T-helper 2 cell treated with Interferon-gamma antibody and Interleukin-4, amounts not matched to agents 5 μg/mL and 100 μg/mL, for 36 hours (primary cell): ENCODE results near the gene EMC6.
"Not testable (repeated sequence)": the region's sequence is repeated elsewhere in the genome, so short reads cannot be mapped to it uniquely, and the experiment has no call there.

ENCODE experiments used
- DNase-seq: peaks from one replicate; pipeline ENCODE4 v3.0.0; 2021; ENCODE audit warnings: low spot score
- H3K27ac Mint-ChIP-seq: one replicate; pipeline ENCODE4 v1.8.0; 2021; ENCODE audit warnings: mild to moderate bottlenecking, mixed read lengths
- H3K27me3 Mint-ChIP-seq: one replicate; pipeline ENCODE4 v1.8.0; 2021; ENCODE audit warnings: low read depth, mixed read lengths
- H3K36me3 Mint-ChIP-seq: one replicate; pipeline ENCODE4 v1.8.0; 2021; ENCODE audit warnings: low read depth, mixed read lengths
- H3K4me1 Mint-ChIP-seq: one replicate; pipeline ENCODE4 v1.8.0; 2021; ENCODE audit warnings: low read depth, mixed read lengths
- H3K4me3 Mint-ChIP-seq: one replicate; pipeline ENCODE4 v1.8.0; 2022; ENCODE audit warnings: mild to moderate bottlenecking, moderate library complexity, mixed read lengths
- H3K9me3 Mint-ChIP-seq: one replicate; pipeline ENCODE4 v1.8.0; 2021; ENCODE audit warnings: mixed read lengths

The EMC6 gene

GRCh38 chr17:3695723-3696411 is 27.3 kb downstream of the EMC6 start, which contains the start of gene P2RX5:
Gene P2RX5 (minus strand): TSS chr17:3696155. CDS start chr17:3696005, 150 bp downstream.
- H3K4me1 Mint-ChIP-seq, result peaks cover 23% of the 10 kb centered on the region
- DNase-seq, result peak; percentile 49

GRCh38 chr17:3697103-3697476 is 28.5 kb downstream of the EMC6 start:
- Mint-ChIP-seq H3K4me1 (peaks cover 24% of the 10 kb centered on the region), H3K36me3 (peaks cover 22% of the 10 kb centered on the region), H3K27me3 (no peaks in the 10 kb centered on the region), H3K27ac (no peak overlapping the region), H3K9me3 (peaks cover 4% of the 10 kb centered on the region), H3K4me3 (no peak overlapping the region)
- DNase-seq, result no peak

More at GRCh38 chr17:3695723-3696411, 27.3 kb downstream of the EMC6 start, which contains the start of gene P2RX5:
- Mint-ChIP-seq H3K27me3 (no peaks in the 10 kb centered on the region), H3K9me3 (peaks cover 4% of the 10 kb centered on the region), H3K27ac (peak within 1 kb of the TSS; percentile 93), H3K4me3 (peak within 1 kb of the TSS; percentile 93), H3K36me3 (peaks cover 22% of the 10 kb centered on the region)

GRCh38 chr17:3698139-3698538 is 29.5 kb downstream of the EMC6 start:
- H3K36me3 Mint-ChIP-seq, result peaks cover 33% of the 10 kb centered on the region
- no peaks in the 10 kb centered on the region for H3K27me3 Mint-ChIP-seq
- DNase-seq, result no peak
- H3K27ac Mint-ChIP-seq, result no peak overlapping the region
- peak overlapping the region; percentile 58 for H3K4me3 Mint-ChIP-seq
- peaks cover 11% of the 10 kb centered on the region for H3K9me3 Mint-ChIP-seq
- peaks cover 16% of the 10 kb centered on the region for H3K4me1 Mint-ChIP-seq

GRCh38 chr17:3699951-3700350 is 31.3 kb downstream of the EMC6 start:
- Mint-ChIP-seq H3K36me3 (peaks cover 33% of the 10 kb centered on the region), H3K9me3 (peaks cover 11% of the 10 kb centered on the region), H3K27ac (no peak overlapping the region), H3K4me1 (peaks cover 4% of the 10 kb centered on the region), H3K27me3 (no peaks in the 10 kb centered on the region), H3K4me3 (no peak overlapping the region)
- DNase-seq, result no peak

GRCh38 chr17:3702041-3702539 is 33.5 kb downstream of the EMC6 start:
- H3K36me3 Mint-ChIP-seq, result peaks cover 37% of the 10 kb centered on the region

GRCh38 chr17:3704931-3705717 is 36.5 kb downstream of the EMC6 start:
- H3K4me3 Mint-ChIP-seq, result no peak overlapping the region
- peaks cover 21% of the 10 kb centered on the region for H3K4me1 Mint-ChIP-seq
- no peaks in the 10 kb centered on the region for H3K27me3 Mint-ChIP-seq
- H3K27ac Mint-ChIP-seq, result no peak overlapping the region
- peaks cover 7% of the 10 kb centered on the region for H3K9me3 Mint-ChIP-seq
- H3K36me3 Mint-ChIP-seq, result peaks cover 39% of the 10 kb centered on the region
- no peak for DNase-seq

More at GRCh38 chr17:3702041-3702539, 33.5 kb downstream of the EMC6 start:
- H3K4me1 Mint-ChIP-seq, DNase-seq, H3K4me3 Mint-ChIP-seq, H3K27ac Mint-ChIP-seq, H3K27me3 Mint-ChIP-seq: not testable (repeated sequence)
- H3K9me3 Mint-ChIP-seq, result peaks cover 11% of the 10 kb centered on the region

GRCh38 chr17:3705718-3705984 is 37.0 kb downstream of the EMC6 start:
- H3K4me3 Mint-ChIP-seq, result not testable (repeated sequence)
- peaks cover 36% of the 10 kb centered on the region for H3K36me3 Mint-ChIP-seq

GRCh38 chr17:3708366-3708765 is 39.8 kb downstream of the EMC6 start:
- Mint-ChIP-seq H3K4me1 (peaks cover 42% of the 10 kb centered on the region), H3K4me3 (no peak overlapping the region), H3K9me3 (no peaks in the 10 kb centered on the region), H3K36me3 (peaks cover 38% of the 10 kb centered on the region), H3K27me3 (no peaks in the 10 kb centered on the region), H3K27ac (peak overlapping the region; percentile 40)
- no peak for DNase-seq

More at GRCh38 chr17:3705718-3705984, 37.0 kb downstream of the EMC6 start:
- H3K4me1 Mint-ChIP-seq, result peaks cover 24% of the 10 kb centered on the region
- not testable (repeated sequence) for H3K9me3 Mint-ChIP-seq, DNase-seq, H3K27ac Mint-ChIP-seq, H3K27me3 Mint-ChIP-seq

GRCh38 chr17:3710951-3711383 is 42.4 kb downstream of the EMC6 start:
- Mint-ChIP-seq H3K4me3 (peak overlapping the region; percentile 76), H3K27me3 (no peaks in the 10 kb centered on the region), H3K36me3 (peaks cover 45% of the 10 kb centered on the region), H3K9me3 (no peaks in the 10 kb centered on the region), H3K27ac (peak overlapping the region; percentile 96), H3K4me1 (peaks cover 51% of the 10 kb centered on the region)
- peak; percentile 89 for DNase-seq

GRCh38 chr17:3712811-3713463 is 44.3 kb downstream of the EMC6 start:
- H3K27me3 Mint-ChIP-seq, result no peaks in the 10 kb centered on the region
- peaks cover 59% of the 10 kb centered on the region for H3K4me1 Mint-ChIP-seq
- H3K4me3 Mint-ChIP-seq, result peak overlapping the region; percentile 39
- H3K27ac Mint-ChIP-seq, result peak overlapping the region; percentile 78
- no peaks in the 10 kb centered on the region for H3K9me3 Mint-ChIP-seq
- peak; percentile 65 for DNase-seq
- peaks cover 61% of the 10 kb centered on the region for H3K36me3 Mint-ChIP-seq

GRCh38 chr17:3715296-3715695 is 46.7 kb downstream of the EMC6 start:
- Mint-ChIP-seq H3K27me3 (no peaks in the 10 kb centered on the region), H3K9me3 (no peaks in the 10 kb centered on the region), H3K27ac (peak overlapping the region; percentile 75), H3K4me1 (peaks cover 60% of the 10 kb centered on the region), H3K4me3 (no peak overlapping the region), H3K36me3 (peaks cover 71% of the 10 kb centered on the region)
- DNase-seq, result no peak

- no peak overlapping the region for H3K27ac Mint-ChIP-seq
These were observed 49.6 kb downstream of the EMC6 start for GRCh38 chr17:3718201-3718600.

GRCh38 chr17:3719265-3719664 is 50.7 kb downstream of the EMC6 start:
- H3K4me3 Mint-ChIP-seq, result peak overlapping the region; percentile 26
- DNase-seq, result no peak
- no peaks in the 10 kb centered on the region for H3K9me3 Mint-ChIP-seq
- H3K27me3 Mint-ChIP-seq, result no peaks in the 10 kb centered on the region
- H3K27ac Mint-ChIP-seq, result peak overlapping the region; percentile 35
- peaks cover 51% of the 10 kb centered on the region for H3K4me1 Mint-ChIP-seq
- peaks cover 72% of the 10 kb centered on the region for H3K36me3 Mint-ChIP-seq

More at GRCh38 chr17:3718201-3718600, 49.6 kb downstream of the EMC6 start:
- Mint-ChIP-seq H3K27me3 (no peaks in the 10 kb centered on the region), H3K36me3 (peaks cover 73% of the 10 kb centered on the region), H3K4me3 (no peak overlapping the region), H3K4me1 (peaks cover 54% of the 10 kb centered on the region), H3K9me3 (no peaks in the 10 kb centered on the region)
- no peak for DNase-seq
